ENCODE data around the gene KCNJ9. TPM values are rescaled to one million over a fixed set of nuclear protein-coding genes. Genes with fewer than 3 reads are reported as not detected.
A peak's percentile ranks its signal among the peaks of the same experiment; 100 is the strongest.

Gene KCNJ9
- total RNA-seq, 2 donors from 2014 or later = 0.95 TPM; not detected in 1

- ATAC-seq (ENCODE audit: insufficient number of reproducible peaks, low FRiP score, low read depth) (no peak), DNase-seq (ENCODE audit: low spot score) (no peak)
- H3K4me1 ChIP-seq (ENCODE audit: control insufficient read depth in 1 of 2, low read depth in 2 of 2) = peaks cover 40 to 89% of the 10 kb centered on the region in 2 donors
- no peaks in the 10 kb centered on the region for H3K9me3 ChIP-seq
- H3K4me3 ChIP-seq = no peak overlapping the region
- no peaks in the 10 kb centered on the region for H3K27me3 ChIP-seq (replicated peaks; ENCODE audit: insufficient read depth)
- peaks cover 76% of the 10 kb centered on the region for H3K36me3 ChIP-seq
- peak overlapping the region; percentile 81 to 97 for H3K27ac ChIP-seq
- TF ChIP-seq, protein P1, sequence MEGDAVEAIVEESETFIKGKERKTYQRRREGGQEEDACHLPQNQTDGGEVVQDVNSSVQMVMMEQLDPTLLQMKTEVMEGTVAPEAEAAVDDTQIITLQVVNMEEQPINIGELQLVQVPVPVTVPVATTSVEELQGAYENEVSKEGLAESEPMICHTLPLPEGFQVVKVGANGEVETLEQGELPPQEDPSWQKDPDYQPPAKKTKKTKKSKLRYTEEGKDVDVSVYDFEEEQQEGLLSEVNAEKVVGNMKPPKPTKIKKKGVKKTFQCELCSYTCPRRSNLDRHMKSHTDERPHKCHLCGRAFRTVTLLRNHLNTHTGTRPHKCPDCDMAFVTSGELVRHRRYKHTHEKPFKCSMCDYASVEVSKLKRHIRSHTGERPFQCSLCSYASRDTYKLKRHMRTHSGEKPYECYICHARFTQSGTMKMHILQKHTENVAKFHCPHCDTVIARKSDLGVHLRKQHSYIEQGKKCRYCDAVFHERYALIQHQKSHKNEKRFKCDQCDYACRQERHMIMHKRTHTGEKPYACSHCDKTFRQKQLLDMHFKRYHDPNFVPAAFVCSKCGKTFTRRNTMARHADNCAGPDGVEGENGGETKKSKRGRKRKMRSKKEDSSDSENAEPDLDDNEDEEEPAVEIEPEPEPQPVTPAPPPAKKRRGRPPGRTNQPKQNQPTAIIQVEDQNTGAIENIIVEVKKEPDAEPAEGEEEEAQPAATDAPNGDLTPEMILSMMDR (IDR thresholded peaks at IDR 0.05) = no peak
Observed at GRCh38 chr1:160127381-160127780, 46.0 kb downstream of the KCNJ9 start.

DNA sequence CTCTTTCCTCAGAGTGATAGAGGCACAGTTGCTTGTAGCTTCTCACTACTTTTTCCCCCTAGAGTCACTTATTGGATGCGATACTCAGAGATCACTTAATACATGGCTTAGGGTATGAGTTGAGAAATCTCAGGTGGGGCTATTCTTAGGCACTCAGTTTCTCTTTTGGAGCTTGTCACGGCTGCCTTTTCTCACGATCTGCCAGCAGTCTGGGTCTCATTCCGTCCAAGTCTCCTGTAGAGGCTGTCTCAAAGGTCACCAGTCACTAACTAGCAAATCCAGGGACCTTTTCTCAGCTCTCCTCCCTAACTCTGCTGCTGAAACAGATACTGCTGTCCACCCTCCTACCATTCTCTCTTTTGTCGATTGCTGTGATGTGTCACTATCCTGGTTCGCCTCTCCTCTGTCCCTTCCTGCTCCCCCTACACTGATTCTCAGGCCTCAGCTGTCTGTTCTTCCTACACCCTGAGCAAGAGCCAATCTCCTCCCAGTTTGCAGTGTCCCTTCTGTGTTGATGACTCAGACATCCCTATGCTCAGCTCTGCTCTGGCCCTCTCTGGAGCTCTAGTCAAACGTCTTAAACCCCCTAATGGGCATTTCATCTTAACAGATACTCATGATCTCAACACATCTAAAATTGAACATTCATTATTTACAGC lies 46.7 kb downstream of the KCNJ9 start:
- no peak for ATAC-seq (ENCODE audit: insufficient number of reproducible peaks, low FRiP score, low read depth)
- Histone ChIP-seq H3K36me3 (peaks cover 77% of the 10 kb centered on the region), H3K27me3 (replicated peaks; ENCODE audit: insufficient read depth) (no peaks in the 10 kb centered on the region), H3K4me3 (no peak overlapping the region), H3K27ac (peak overlapping the region; percentile 81 to 97), H3K4me1 (ENCODE audit: control insufficient read depth in 1 of 2, low read depth in 2 of 2) (peaks cover 43 to 89% of the 10 kb centered on the region in 2 donors), H3K9me3 (no peaks in the 10 kb centered on the region)
- no peak for DNase-seq (ENCODE audit: low spot score)
- TF ChIP-seq, protein P1 (IDR thresholded peaks at IDR 0.05) = no peak

- Histone ChIP-seq H3K4me1 (ENCODE audit: control insufficient read depth in 1 of 2, low read depth in 2 of 2) (peaks cover 42 to 83% of the 10 kb centered on the region in 2 donors), H3K4me3 (no peak overlapping the region), H3K27me3 (replicated peaks; ENCODE audit: insufficient read depth) (no peaks in the 10 kb centered on the region), H3K36me3 (peaks cover 77% of the 10 kb centered on the region), H3K27ac (peak overlapping the region; percentile 81 to 97), H3K9me3 (no peaks in the 10 kb centered on the region)
- no peak for DNase-seq (ENCODE audit: low spot score)
- TF ChIP-seq, protein P1 (IDR thresholded peaks at IDR 0.05) = no peak
- ATAC-seq (ENCODE audit: insufficient number of reproducible peaks, low FRiP score, low read depth) = no peak
Observed at GRCh38 chr1:160128636-160129035, 47.3 kb downstream of the KCNJ9 start.

GRCh38 chr1:160129046-160129445 lies 47.7 kb downstream of the KCNJ9 start:
- TF ChIP-seq, protein P1 (IDR thresholded peaks at IDR 0.05) = no peak
- peaks cover 73% of the 10 kb centered on the region for H3K36me3 ChIP-seq
- ATAC-seq (ENCODE audit: insufficient number of reproducible peaks, low FRiP score, low read depth) = no peak

GRCh38 chr1:160129558-160129957 lies 48.2 kb downstream of the KCNJ9 start:
- TF ChIP-seq, protein P1 (IDR thresholded peaks at IDR 0.05) = no peak
- H3K36me3 ChIP-seq = peaks cover 75% of the 10 kb centered on the region

More at GRCh38 chr1:160129046-160129445, 47.7 kb downstream of the KCNJ9 start:
- H3K4me1 ChIP-seq (ENCODE audit: control insufficient read depth in 1 of 2, low read depth in 2 of 2) = peaks cover 37 to 79% of the 10 kb centered on the region in 2 donors
- no peaks in the 10 kb centered on the region for H3K9me3 ChIP-seq
- H3K27me3 ChIP-seq (replicated peaks; ENCODE audit: insufficient read depth) = no peaks in the 10 kb centered on the region
- peak overlapping the region; percentile 81 to 97 for H3K27ac ChIP-seq
- DNase-seq (ENCODE audit: low spot score) = no peak
- H3K4me3 ChIP-seq = no peak overlapping the region

More at GRCh38 chr1:160129558-160129957, 48.2 kb downstream of the KCNJ9 start:
- no peak for DNase-seq (ENCODE audit: low spot score)
- no peak overlapping the region for H3K4me3 ChIP-seq
- peaks cover 34 to 74% of the 10 kb centered on the region in 2 donors for H3K4me1 ChIP-seq (ENCODE audit: control insufficient read depth in 1 of 2, low read depth in 2 of 2)
- no peaks in the 10 kb centered on the region for H3K9me3 ChIP-seq
- H3K27ac ChIP-seq = peak overlapping the region; percentile 81 to 97
- no peak for ATAC-seq (ENCODE audit: insufficient number of reproducible peaks, low FRiP score, low read depth)
- no peaks in the 10 kb centered on the region for H3K27me3 ChIP-seq (replicated peaks; ENCODE audit: insufficient read depth)

Data from thoracic aorta (tissue), 2 donors.